HG03135 (cell line): ENCODE results near the gene ABCC6.
"Not testable (repeated sequence)": the region's sequence is repeated elsewhere in the genome, so short reads cannot be mapped to it uniquely, and the experiment has no call there.

ENCODE experiments used
- ATAC-seq: cut with Tn5 transposase; IDR thresholded peaks from one replicate; pipeline ENCODE4 v1.9.1; 2021; ENCODE audit warnings: mild to moderate bottlenecking, moderate library complexity; ENCODE audit not compliant: unreplicated experiment

Gene ABCC6

DNA sequence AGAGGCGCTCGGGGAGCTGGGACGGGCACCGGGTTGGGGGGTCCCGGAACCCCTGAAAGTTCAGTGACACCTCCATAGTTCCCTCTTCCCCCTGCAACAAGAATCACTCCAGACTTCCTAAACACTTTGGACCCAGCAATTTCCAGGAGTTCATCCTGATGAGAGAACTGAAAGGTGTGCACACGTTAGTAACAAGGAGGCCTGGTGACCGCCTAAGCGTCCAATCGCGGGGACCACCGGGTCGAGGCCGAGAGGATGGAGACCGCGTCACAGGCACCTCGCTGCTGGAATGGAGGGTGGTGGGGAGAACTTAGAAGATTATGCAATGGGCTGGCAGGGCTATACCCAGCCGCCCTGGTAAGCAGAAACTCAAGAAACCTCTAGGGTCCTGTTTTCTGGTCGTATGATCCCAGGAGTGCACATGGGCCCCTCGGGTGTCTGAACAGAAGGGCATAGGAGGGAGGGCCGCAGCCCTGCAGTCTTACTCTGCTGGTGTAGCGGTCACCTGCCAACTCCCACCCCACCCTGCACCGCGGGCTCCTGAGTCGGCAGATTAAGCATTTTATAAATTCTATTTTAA is 458 bp upstream of the ABCC6 start:
- not testable (repeated sequence) for ATAC-seq

- not testable (repeated sequence) for ATAC-seq
These were observed 1.9 kb downstream of the ABCC6 start for GRCh38 chr16:16221382-16221781.

DNA sequence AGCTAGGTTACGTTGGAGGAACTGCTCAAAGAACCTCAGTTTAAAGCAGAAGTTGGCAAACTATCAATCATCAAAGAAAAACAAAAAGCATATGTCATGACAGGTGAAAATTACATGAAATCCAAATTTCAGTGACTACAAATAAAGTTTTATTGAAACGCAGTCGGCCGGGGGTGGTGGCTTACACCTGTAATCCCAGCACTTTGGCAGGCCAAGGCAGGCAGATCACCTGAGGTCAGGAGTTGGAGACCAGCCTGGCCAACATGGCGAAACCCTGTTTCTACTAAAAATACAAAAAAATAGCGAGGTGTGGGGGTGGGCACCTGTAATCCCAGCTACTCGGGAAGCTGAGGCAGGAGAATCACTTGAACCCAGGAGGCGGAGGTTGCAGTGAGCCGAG is 2.8 kb downstream of the ABCC6 start:
- not testable (repeated sequence) for ATAC-seq

DNA sequence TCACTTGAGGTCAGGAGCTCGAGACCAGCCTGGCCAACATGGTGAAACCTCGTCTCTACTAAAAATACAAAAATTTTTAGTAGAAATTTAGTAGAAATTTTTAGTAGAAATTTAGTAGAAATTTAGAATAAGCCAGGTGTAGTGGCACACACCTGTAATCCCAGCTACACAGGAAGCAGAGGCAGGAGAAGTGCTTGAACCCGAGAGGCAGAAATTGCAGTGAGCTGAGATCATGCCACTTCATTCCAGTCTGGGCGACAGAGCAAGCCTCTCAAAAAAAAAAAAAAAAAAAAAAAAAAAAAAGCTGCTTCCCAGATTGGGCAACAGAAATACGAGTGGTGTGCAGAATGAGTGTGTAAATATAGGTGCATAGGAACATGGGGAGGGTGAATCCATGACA is 4.5 kb downstream of the ABCC6 start:
- not testable (repeated sequence) for ATAC-seq

DNA sequence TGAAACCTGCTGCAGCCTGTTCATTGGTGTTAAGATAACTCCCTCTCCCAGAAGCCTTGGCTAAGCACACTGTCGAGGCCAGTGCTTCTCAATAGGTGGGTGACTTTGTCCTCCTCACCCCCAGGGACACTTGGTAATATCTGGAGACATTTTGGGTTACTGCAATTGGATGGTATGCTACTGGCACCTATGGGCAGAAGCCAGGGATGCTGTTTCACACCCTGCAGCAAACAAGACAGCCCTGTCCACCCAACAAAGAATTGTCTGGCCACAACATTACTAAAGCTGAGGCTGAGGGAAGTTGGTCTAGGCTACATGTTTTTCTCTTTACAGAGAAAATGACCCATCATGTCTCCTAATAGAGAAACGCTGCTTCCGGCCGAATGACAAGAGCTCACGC is 4.9 kb downstream of the ABCC6 start:
- ATAC-seq, result not testable (repeated sequence)

DNA sequence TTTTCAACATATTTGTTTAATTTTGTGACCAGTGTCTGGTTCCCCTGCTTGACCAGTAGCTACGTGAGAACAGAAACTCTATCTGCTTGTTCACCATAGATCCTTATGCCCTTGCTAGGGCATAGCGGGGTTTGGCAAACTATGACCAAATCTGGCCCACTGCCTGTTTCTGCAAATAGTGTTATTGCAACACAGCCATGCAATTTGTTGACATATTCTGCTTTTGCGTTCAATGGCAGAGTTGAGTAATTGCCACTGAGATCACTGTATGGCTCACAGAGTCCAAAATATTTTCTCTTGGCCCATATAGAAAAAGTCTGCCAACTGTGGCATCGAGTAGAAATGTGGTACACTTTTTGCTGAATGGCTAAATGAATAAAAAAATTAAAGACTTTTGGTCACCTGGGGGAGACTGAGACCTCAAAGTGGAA is 9.4 kb downstream of the ABCC6 start:
- ATAC-seq, result not testable (repeated sequence)

DNA sequence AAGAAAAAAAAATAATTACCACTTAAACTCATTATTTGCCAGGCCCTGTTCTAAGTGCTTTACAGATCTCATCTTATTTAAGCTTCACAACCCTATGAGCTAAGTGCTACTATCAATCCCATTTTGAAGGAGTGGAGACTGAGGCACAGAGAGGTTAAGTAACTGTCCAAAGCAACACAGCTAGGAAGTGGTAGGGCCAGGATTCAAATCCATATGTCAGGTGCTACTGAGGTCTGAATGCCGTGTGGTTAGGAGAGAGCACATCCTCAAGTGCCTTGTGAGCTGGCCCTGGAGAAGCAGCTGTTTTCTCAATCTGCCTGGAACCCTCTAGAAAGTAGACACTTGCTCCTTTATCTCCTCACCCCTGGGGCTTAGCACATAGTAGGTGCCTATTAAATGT is 11.9 kb downstream of the ABCC6 start:
- not testable (repeated sequence) for ATAC-seq

DNA sequence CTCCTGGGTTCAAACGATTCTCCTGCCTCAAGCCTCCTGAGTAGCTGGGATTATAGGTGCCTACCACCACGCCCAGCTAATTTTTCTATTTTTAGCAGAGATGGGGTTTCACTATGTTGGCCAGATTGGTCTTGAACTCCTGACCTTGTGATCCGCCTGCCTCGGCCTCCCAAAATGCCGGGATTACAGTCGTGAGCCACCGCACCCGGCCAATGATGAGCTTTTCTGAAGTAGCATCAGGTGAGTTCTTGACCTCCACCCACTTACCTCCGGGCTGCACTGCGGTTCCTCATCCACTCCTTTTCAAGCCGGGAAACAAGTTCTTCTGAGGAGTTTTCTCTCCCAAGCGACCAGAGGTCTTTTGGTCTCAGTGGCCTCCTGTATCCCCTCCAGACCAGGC is 14.8 kb downstream of the ABCC6 start:
- ATAC-seq, result not testable (repeated sequence)

GRCh38 chr16:16207787-16208334 is 15.4 kb downstream of the ABCC6 start:
- ATAC-seq, result not testable (repeated sequence)

GRCh38 chr16:16207097-16207786 is 16.1 kb downstream of the ABCC6 start:
- ATAC-seq, result not testable (repeated sequence)

- not testable (repeated sequence) for ATAC-seq
These were observed 17.4 kb downstream of the ABCC6 start for GRCh38 chr16:16205864-16206263.

GRCh38 chr16:16204552-16204951 is 18.7 kb downstream of the ABCC6 start:
- ATAC-seq, result not testable (repeated sequence)

GRCh38 chr16:16203494-16203893 is 19.8 kb downstream of the ABCC6 start:
- ATAC-seq, result not testable (repeated sequence)

DNA sequence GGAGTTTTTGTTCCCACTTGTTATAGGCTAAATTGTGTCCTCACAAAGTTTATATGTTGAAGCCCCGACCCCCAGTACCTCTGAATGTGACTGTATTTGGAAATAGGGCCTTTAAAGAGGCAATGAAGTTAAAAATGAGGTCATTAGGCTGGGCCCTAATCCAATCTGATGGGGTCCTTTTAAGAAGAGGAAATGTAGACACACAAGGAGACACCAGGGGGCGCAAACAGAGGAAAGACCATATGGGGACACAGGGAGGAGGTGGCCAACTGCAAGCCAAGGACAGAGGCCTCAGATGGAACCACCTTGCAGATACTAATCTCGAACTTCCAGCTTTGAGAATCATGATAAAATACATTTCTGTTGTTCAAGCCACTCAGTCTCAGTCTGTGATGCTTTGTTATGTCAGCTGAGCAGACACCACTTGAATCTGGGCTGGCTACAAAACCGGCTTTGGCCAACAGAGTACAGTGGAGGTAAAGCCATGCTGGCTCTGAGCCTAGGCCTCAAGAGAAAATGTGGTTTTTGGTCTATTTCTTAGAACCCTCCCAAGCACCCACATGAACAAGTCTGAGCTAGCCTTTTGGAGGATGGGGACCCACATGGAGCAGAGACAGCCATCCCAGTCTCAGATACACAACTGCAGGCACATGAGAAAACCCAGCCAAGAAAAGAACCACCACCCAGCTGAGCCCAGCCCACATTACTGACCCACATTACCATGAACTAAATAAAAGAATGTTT is 20.7 kb downstream of the ABCC6 start:
- not testable (repeated sequence) for ATAC-seq

GRCh38 chr16:16201880-16202279 is 21.4 kb downstream of the ABCC6 start:
- not testable (repeated sequence) for ATAC-seq

DNA sequence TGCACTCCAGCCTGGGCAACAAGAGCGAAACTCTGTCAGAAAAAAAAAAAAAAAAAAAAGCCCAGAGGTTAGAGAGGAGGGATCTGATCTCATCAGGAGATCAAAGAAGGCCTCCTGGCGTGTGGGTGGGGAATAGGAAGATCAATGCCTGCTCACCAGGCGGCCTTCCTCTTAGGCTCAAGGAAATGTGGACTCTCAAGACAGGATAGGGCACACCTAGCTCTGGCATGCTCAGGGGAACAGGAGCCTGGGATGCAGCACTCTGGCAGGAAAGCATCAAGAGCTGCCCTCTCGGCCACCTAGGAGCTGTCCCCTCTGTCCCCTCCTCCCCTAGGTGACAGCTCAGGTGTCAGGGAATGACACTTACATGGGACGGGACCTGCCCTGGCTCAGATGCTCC is 22.9 kb downstream of the ABCC6 start:
- ATAC-seq, result not testable (repeated sequence)

- not testable (repeated sequence) for ATAC-seq
These were observed 23.9 kb downstream of the ABCC6 start for GRCh38 chr16:16199428-16199827.

- no peak for ATAC-seq
These were observed 25.3 kb downstream of the ABCC6 start for GRCh38 chr16:16197966-16198365.

- ATAC-seq, result no peak
These were observed 26.0 kb downstream of the ABCC6 start for GRCh38 chr16:16197331-16197730.

GRCh38 chr16:16196099-16196498 is 27.2 kb downstream of the ABCC6 start:
- no peak for ATAC-seq

DNA sequence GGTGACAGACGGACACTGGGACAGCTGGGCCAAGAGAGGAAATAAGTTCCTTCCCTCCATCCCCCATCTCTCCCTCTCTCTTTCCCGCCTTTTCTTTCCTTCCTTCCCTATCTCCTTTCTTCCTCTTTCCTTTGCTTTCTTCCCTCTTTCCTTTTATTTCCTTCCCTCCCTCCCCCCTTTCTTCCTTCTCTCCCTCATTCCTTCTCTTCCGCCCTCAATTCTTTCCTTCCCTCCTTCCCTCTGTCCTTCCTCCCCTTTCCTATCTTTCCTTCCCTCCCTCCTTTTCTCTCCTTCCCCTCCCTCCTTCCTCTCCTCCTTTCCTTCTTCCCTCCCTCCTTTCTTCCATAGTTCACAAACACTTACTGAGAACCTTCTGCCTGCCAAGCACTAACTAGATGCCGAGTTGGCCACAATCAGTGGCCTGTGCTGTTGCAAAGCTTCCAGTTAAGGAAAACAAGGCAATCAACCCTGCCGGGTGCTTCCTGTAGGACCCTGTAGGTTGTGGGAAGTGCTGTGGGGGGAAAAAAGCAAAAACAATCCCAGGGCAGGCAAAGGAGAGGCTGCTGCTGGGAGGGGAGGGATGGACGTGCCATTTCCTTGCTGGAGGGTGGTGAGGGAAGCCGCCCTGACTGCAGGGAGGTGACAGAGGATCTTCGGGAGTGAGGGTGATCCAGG is 31.7 kb downstream of the ABCC6 start:
- no peak for ATAC-seq
